HEK293 (cell line): ENCODE measurements around the gene ZNF569.
A peak's percentile ranks its signal among the peaks of the same experiment; 100 is the strongest.

Experiments
- CTCF ChIA-PET: fragments of 350-600 bp; formaldehyde crosslinking; extraction: SDS; loops from one replicate; lab custom pipeline; 2021; ENCODE audit warnings: antibody characterized with exemption; lab: Yijun Ruan, JAX
- POLR2A ChIA-PET: fragments of 300-600 bp; formaldehyde crosslinking; extraction: SDS; loops from one replicate; lab custom pipeline; 2020; ENCODE audit warnings: antibody characterized with exemption, inconsistent platforms; lab: Yijun Ruan, JAX
- H3K27ac ChIP-seq: fragments of 200-500 bp; sonication (Bioruptor generic); 2 replicates; pipeline ENCODE4 v1.5.1; 2014; ENCODE audit warnings: low read depth, low read length, control low read depth, inconsistent platforms; ENCODE audit errors: extremely low read depth
- H3K36me3 ChIP-seq, 2 experiments: fragments of 200-500 bp in 1 of 2; sonication (Bioruptor generic) in 1 of 2; 1 replicate in 1 of 2; 2 replicates in 1 of 2; pipeline ENCODE4 v1.5.1; 2014 to 2017; ENCODE audit warnings: inconsistent platforms in 2 of 2, low read length in 2 of 2; ENCODE audit not compliant: control insufficient read depth in 2 of 2, insufficient read depth in 1 of 2
- H3K4me1 ChIP-seq: fragments of 200-500 bp; sonication (Bioruptor generic); 2 replicates; pipeline ENCODE4 v1.5.1; 2014; ENCODE audit warnings: mild to moderate bottlenecking, low read length, inconsistent platforms; ENCODE audit not compliant: control insufficient read depth, insufficient read depth
- H3K4me3 ChIP-seq: 2 replicates; pipeline ENCODE4 v1.5.1; 2011; ENCODE audit warnings: low read depth, mild to moderate bottlenecking, control low read depth, low read length, moderate library complexity
- H3K9me3 ChIP-seq: fragments of 200-500 bp; sonication (Bioruptor generic); 2 replicates; pipeline ENCODE4 v1.5.1; 2014; ENCODE audit warnings: low read depth, low read length, inconsistent platforms; ENCODE audit not compliant: control insufficient read depth, insufficient read depth
- ATF2 ChIP-seq: fragments of 450-650 bp; formaldehyde crosslinking; IDR thresholded peaks from 2 replicates; pipeline ENCODE4 v1.5.1; 2016; ENCODE audit warnings: missing biosample characterization, missing genetic modification characterization, low read depth
- BCL11A ChIP-seq: fragments of 450-650 bp; formaldehyde crosslinking; IDR thresholded peaks from 2 replicates; pipeline ENCODE4 v1.5.1; 2016; ENCODE audit warnings: low read depth, missing biosample characterization, missing genetic modification characterization
- BCL11B ChIP-seq: fragments of 450-650 bp; formaldehyde crosslinking; IDR thresholded peaks from 2 replicates; pipeline ENCODE4 v1.5.1; 2016; ENCODE audit warnings: low read depth, missing biosample characterization, missing genetic modification characterization
- KLF8 ChIP-seq: fragments of 450-650 bp; formaldehyde crosslinking; IDR thresholded peaks from 2 replicates; pipeline ENCODE4 v1.5.1; 2016; ENCODE audit warnings: missing biosample characterization, missing genetic modification characterization
- PATZ1 ChIP-seq: fragments of 450-650 bp; formaldehyde crosslinking; IDR thresholded peaks from 2 replicates; pipeline ENCODE4 v1.5.1; 2016; ENCODE audit warnings: missing biosample characterization, missing genetic modification characterization
- REPIN1 ChIP-seq: fragments of 450-650 bp; formaldehyde crosslinking; IDR thresholded peaks from 2 replicates; pipeline ENCODE4 v1.5.1; 2017; ENCODE audit warnings: missing biosample characterization, missing genetic modification characterization, low read depth
- TSHZ1 ChIP-seq: fragments of 450-650 bp; formaldehyde crosslinking; IDR thresholded peaks from 2 replicates; pipeline ENCODE4 v1.5.1; 2016; ENCODE audit warnings: missing biosample characterization, missing genetic modification characterization, borderline replicate concordance
- ZNF146 ChIP-seq: fragments of 450-650 bp; formaldehyde crosslinking; IDR thresholded peaks from 2 replicates; pipeline ENCODE4 v1.5.1; 2016; ENCODE audit warnings: missing biosample characterization, missing genetic modification characterization
- ZNF169 ChIP-seq: fragments of 450-650 bp; formaldehyde crosslinking; IDR thresholded peaks from 2 replicates; pipeline ENCODE4 v1.5.1; 2016; ENCODE audit warnings: missing biosample characterization, missing genetic modification characterization
- ZNF26 ChIP-seq: fragments of 450-650 bp; formaldehyde crosslinking; IDR thresholded peaks from 2 replicates; pipeline ENCODE4 v1.5.1; 2016; ENCODE audit warnings: missing biosample characterization, missing genetic modification characterization
- ZNF280D ChIP-seq: fragments of 450-650 bp; formaldehyde crosslinking; IDR thresholded peaks from 2 replicates; pipeline ENCODE4 v1.5.1; 2016; ENCODE audit warnings: missing biosample characterization, missing genetic modification characterization
- ZNF302 ChIP-seq: fragments of 450-650 bp; formaldehyde crosslinking; IDR thresholded peaks from 2 replicates; pipeline ENCODE4 v1.5.1; 2016; ENCODE audit warnings: missing biosample characterization, missing genetic modification characterization, low read depth
- ZNF394 ChIP-seq: fragments of 450-650 bp; formaldehyde crosslinking; IDR thresholded peaks from 2 replicates; pipeline ENCODE4 v1.5.1; 2016; ENCODE audit warnings: missing biosample characterization, missing genetic modification characterization, mild to moderate bottlenecking, moderate library complexity, borderline replicate concordance
- ZNF416 ChIP-seq: fragments of 450-650 bp; formaldehyde crosslinking; IDR thresholded peaks from 2 replicates; pipeline ENCODE4 v1.5.1; 2016; ENCODE audit warnings: missing biosample characterization, missing genetic modification characterization
- ZNF488 ChIP-seq: fragments of 450-650 bp; formaldehyde crosslinking; IDR thresholded peaks from 2 replicates; pipeline ENCODE4 v1.5.1; 2016; ENCODE audit warnings: missing biosample characterization, missing genetic modification characterization
- ZNF518A ChIP-seq: fragments of 450-650 bp; formaldehyde crosslinking; conservative IDR thresholded peaks from 2 replicates; pipeline ENCODE4 v1.5.1; 2016; ENCODE audit warnings: low read depth, missing biosample characterization, missing genetic modification characterization
- ZNF830 ChIP-seq: fragments of 450-650 bp; IDR thresholded peaks from 2 replicates; pipeline ENCODE4 v1.5.0; 2018; ENCODE audit warnings: missing biosample characterization, missing genetic modification characterization, low read depth, mild to moderate bottlenecking, moderate library complexity

Gene ZNF569

GRCh38 chr19:37467608-37468090 is 405 bp upstream of the ZNF569 start:
- ChIA-PET CTCF (interaction anchor here (0.6 to 1.1 kb wide), 4 partner anchors 12 to 429 kb away, joined by 3 read pairs; no protein-coding TSS in a partner anchor), POLR2A (interaction anchor here (0.6 to 3.3 kb wide), 18 partner anchors 8 to 978 kb away, joined by 3 to 27 read pairs (median 4); partner anchors contain the start of genes SIPA1L3, WDR87, ZNF345 and ZNF383)
- peaks cover 41 to 56% of the 10 kb centered on the region in 2 experiments for H3K36me3 ChIP-seq
- H3K9me3 ChIP-seq: peaks cover 24% of the 10 kb centered on the region
- H3K27ac ChIP-seq: peak overlapping the region; percentile 88; the same call in 1 of the 2 replicates
- peaks cover 6% of the 10 kb centered on the region; the same call in 1 of the 2 replicates for H3K4me1 ChIP-seq
- H3K4me3 ChIP-seq: peak overlapping the region; percentile 63
- TF ChIP-seq ZNF518A (tag by site-specific recombination) (peak; percentile 58; the same call in 1 of the 2 replicates), ATF2 (tag by site-specific recombination) (peak; percentile 67), ZNF830 (no peak), ZNF394 (tag by site-specific recombination) (0 out of 2 replicates have a peak, but pooled peaks have one; percentile 10), ZNF280D (tag by site-specific recombination) (peak; percentile 95), KLF8 (tag by site-specific recombination) (0 out of 2 replicates have a peak, but pooled peaks have one; percentile 30), TSHZ1 (tag by site-specific recombination) (no peak), ZNF416 (tag by site-specific recombination) (0 out of 2 replicates have a peak, but pooled peaks have one; percentile 16), REPIN1 (tag by site-specific recombination) (0 out of 2 replicates have a peak, but pooled peaks have one; percentile 11), ZNF169 (0 out of 2 replicates have a peak, but pooled peaks have one; percentile 8), ZNF488 (tag by site-specific recombination) (no peak), PATZ1 (tag by site-specific recombination) (no peak), BCL11A (tag by site-specific recombination) (peak; percentile 88), ZNF146 (tag by site-specific recombination) (no peak), BCL11B (peak; percentile 21; the same call in 1 of the 2 replicates), ZNF302 (tag by site-specific recombination) (peak; percentile 70; the same call in 1 of the 2 replicates), ZNF26 (tag by site-specific recombination) (0 out of 2 replicates have a peak, but pooled peaks have one; percentile 33)
